Measurements from ENCODE around the gene BICDL2. TPM values are rescaled to one million over a fixed set of nuclear protein-coding genes. Genes with fewer than 3 reads are reported as not detected.

The BICDL2 gene
- total and polyA plus RNA-seq, 2 of the 4 experiments (the other 2 are of a cell fraction) = 0.17 to 0.18 TPM

GRCh38 chr16:2988590-2989099 is 48.1 kb downstream of the BICDL2 start:
- no peaks in the 10 kb centered on the region for H3K9me1 ChIP-seq (ENCODE audit: insufficient read depth, low read length)
- H3K56ac ChIP-seq (ENCODE audit: extremely low read depth, insufficient read depth, low read length) = no peak overlapping the region
- H3K4me1 ChIP-seq (ENCODE audit: control insufficient read depth, insufficient read depth, low read length) = peaks cover 2% of the 10 kb centered on the region; the same call in 1 of the 2 replicates
- no peaks in the 10 kb centered on the region for H4K20me1 ChIP-seq (ENCODE audit: insufficient read depth, low read length)
- H4K5ac ChIP-seq (ENCODE audit: low read depth, low read length) = no peak overlapping the region
- H3K36me3 ChIP-seq (ENCODE audit: control insufficient read depth, insufficient read depth, low read length) = no peaks in the 10 kb centered on the region
- no peak overlapping the region for H3K14ac ChIP-seq (replicated peaks; ENCODE audit: low read depth, low read length)
- no peak overlapping the region for H2BK120ac ChIP-seq (ENCODE audit: low read depth, low read length)
- DNase-seq (no peak), ATAC-seq (ENCODE audit: low read depth) (no peak)
- no peak overlapping the region for H3K27ac ChIP-seq (ENCODE audit: insufficient read depth, low read length)
- no peak overlapping the region for H3K9ac ChIP-seq (ENCODE audit: low read depth, low read length)
- H3K4me3 ChIP-seq (ENCODE audit: insufficient read depth, low read depth, low read length) = no peak overlapping the region
- H3K4me2 ChIP-seq (ENCODE audit: low read depth, low read length) = no peak overlapping the region
- WGBS, 2 experiments (ENCODE audit: extremely low coverage in 2 of 2, insufficient read length in 1 of 2) = 28% methylated on average over 3 of the region's 8 CpGs; no CpG with 5 or more reads in 1 of the 2 experiments
- no peak overlapping the region for H3K4ac ChIP-seq (ENCODE audit: low read depth, low read length)
- no peak overlapping the region for H2AK9ac ChIP-seq (replicated peaks; ENCODE audit: low read depth, low read length, poor library complexity)
- no peak overlapping the region for H3K18ac ChIP-seq (ENCODE audit: low read depth, low read length)
- no peak for TF ChIP-seq NFE2L2 (IDR thresholded peaks at IDR 0.05; ENCODE audit: low read depth, low read length)
- TF ChIP-seq MAFK (IDR thresholded peaks at IDR 0.05; ENCODE audit: low read depth, low read length) = no peak
- TF ChIP-seq USF2 (IDR thresholded peaks at IDR 0.05; ENCODE audit: low read depth, low read length) = no peak
- no peak for TF ChIP-seq RCOR1 (IDR thresholded peaks at IDR 0.05; ENCODE audit: insufficient replicate concordance, low read length)
- TF ChIP-seq CTCF (conservative IDR thresholded peaks at IDR 0.05; ENCODE audit: low read depth, low read length) = no peak
- TF ChIP-seq CEBPB (IDR thresholded peaks at IDR 0.05; ENCODE audit: low read depth, low read length) = no peak
- TF ChIP-seq RAD21 (IDR thresholded peaks at IDR 0.05; ENCODE audit: low read length) = no peak
- no peak for TF ChIP-seq MAZ (IDR thresholded peaks at IDR 0.05; ENCODE audit: borderline replicate concordance, low read depth, low read length)
- no peak for TF ChIP-seq SMC3 (IDR thresholded peaks at IDR 0.05; ENCODE audit: low read depth, low read length)
- TF ChIP-seq RFX5 (IDR thresholded peaks at IDR 0.05; ENCODE audit: low read depth, low read length) = no peak
- no peak for TF ChIP-seq MXI1 (IDR thresholded peaks at IDR 0.05; ENCODE audit: borderline replicate concordance, low read depth, low read length)
- TF ChIP-seq CHD1 (IDR thresholded peaks at IDR 0.05; ENCODE audit: low read depth, low read length) = no peak
- TF ChIP-seq FOS (IDR thresholded peaks at IDR 0.05; ENCODE audit: low read depth, low read length) = no peak
- H3K9me3 ChIP-seq (ENCODE audit: control insufficient read depth, insufficient read depth, low read length) = no peaks in the 10 kb centered on the region
- H2BK20ac ChIP-seq (ENCODE audit: low read depth, low read length) = no peak overlapping the region
- intact Hi-C loops (cut with micrococcal nuclease) = no loop called here
- H2AFZ ChIP-seq (replicated peaks; ENCODE audit: low read length, poor library complexity) = no peak overlapping the region
- H3K23ac ChIP-seq (ENCODE audit: low read depth, low read length) = no peak overlapping the region
- no TSS peak for BruUV-seq (replicated peaks)
- no peak overlapping the region for H4K91ac ChIP-seq (ENCODE audit: insufficient read depth, low read depth, low read length)
- no peak overlapping the region for H2BK15ac ChIP-seq (ENCODE audit: low read depth, low read length)
- in situ Hi-C loops (cut with MboI; ENCODE audit: low sequenced_read_pairs) = no loop called here
- peaks cover 25% of the 10 kb centered on the region for H3K27me3 ChIP-seq (ENCODE audit: control insufficient read depth, insufficient read depth, low read length)
- dilution Hi-C loops (cut with HindIII; ENCODE audit: low sequenced_read_pairs, unreplicated experiment) = no loop called here
- H3K79me1 ChIP-seq (ENCODE audit: low read depth in 1 of 2, low read length in 2 of 2) = no peaks in the 10 kb centered on the region
- CTCF ChIA-PET = no interaction called here
- H2BK5ac ChIP-seq (ENCODE audit: low read depth, low read length, poor library complexity, severe bottlenecking) = no peak overlapping the region
- H4K8ac ChIP-seq (ENCODE audit: low read depth in 2 of 2, low read length in 2 of 2) = no peak overlapping the region
- H2AK5ac ChIP-seq (ENCODE audit: low read depth, low read length) = no peak overlapping the region
- POLR2A ChIA-PET (ENCODE audit: unreplicated experiment) = no interaction called here

Data from IMR-90 (cell line).